Panc1 (cell line): ENCODE data around the gene SNX6. TPM values are rescaled to one million over a fixed set of nuclear protein-coding genes. Genes with fewer than 3 reads are reported as not detected.
A peak's percentile ranks its signal among the peaks of the same experiment; 100 is the strongest.
"Not testable (repeated sequence)": the region's sequence is repeated elsewhere in the genome, so short reads cannot be mapped to it uniquely, and the experiment has no call there.

ENCODE experiments used
- ATAC-seq: fragments of 200-7000 bp; cut with Tn5 transposase; 2 replicates; pipeline ENCODE4 v1.9.1; 2020; ENCODE audit warnings: mild to moderate bottlenecking, moderate library complexity
- BruUV-seq: library from RNA; stranded (reverse); fragments of 400-500 nt; replicated peaks from 2 replicates; lab custom pipeline; 2021; lab: Mats Ljungman, UMichigan
- CTCF ChIA-PET: fragments of 300-600 bp; sonication (Branson Sonifier 250); formaldehyde crosslinking; loops from one replicate; lab custom pipeline; 2022; ENCODE audit warnings: antibody characterized with exemption; lab: Charles Lee
- POLR2A ChIA-PET: fragments of 300-600 bp; sonication (Branson Sonifier 250); formaldehyde crosslinking; loops from one replicate; lab custom pipeline; 2022; ENCODE audit warnings: antibody characterized with exemption; lab: Charles Lee
- DNase-seq: peaks from one replicate; pipeline ENCODE4 v3.0.0-alpha.2; 2010; ENCODE audit warnings: low read depth, low spot score
- H3K27ac ChIP-seq: 2 replicates; pipeline ENCODE4 v1.5.1; 2011; ENCODE audit warnings: mild to moderate bottlenecking, low read length, inconsistent platforms
- H3K27me3 ChIP-seq: fragments of 200-500 bp; sonication (Bioruptor generic); 2 replicates; pipeline ENCODE4 v1.6.0; 2014; ENCODE audit warnings: low read length, inconsistent platforms; ENCODE audit not compliant: control insufficient read depth, insufficient read depth
- H3K36me3 ChIP-seq: fragments of 200-500 bp; sonication (Bioruptor generic); 2 replicates; pipeline ENCODE4 v1.5.1; 2014; ENCODE audit warnings: inconsistent platforms, mild to moderate bottlenecking, low read length, moderate library complexity; ENCODE audit not compliant: control insufficient read depth, insufficient read depth
- H3K4me1 ChIP-seq: 2 replicates; pipeline ENCODE4 v1.5.1; 2011; ENCODE audit warnings: inconsistent platforms, mild to moderate bottlenecking, low read length, moderate library complexity; ENCODE audit not compliant: control insufficient read depth, insufficient read depth
- H3K4me3 ChIP-seq, 2 experiments: 2 replicates each; pipeline ENCODE4 v1.5.1; 2011 to 2012; ENCODE audit warnings: low read depth in 2 of 2, low read length in 2 of 2, mild to moderate bottlenecking in 2 of 2, inconsistent platforms in 1 of 2, moderate library complexity in 1 of 2
- H3K9me3 ChIP-seq: fragments of 200-500 bp; sonication (Bioruptor generic); 2 replicates; pipeline ENCODE4 v1.5.1; 2014; ENCODE audit warnings: low read depth, mild to moderate bottlenecking, inconsistent platforms, low read length, moderate library complexity; ENCODE audit not compliant: control insufficient read depth, insufficient read depth
- CTCF ChIP-seq: fragments of 450-650 bp; IDR thresholded peaks from 2 replicates; pipeline ENCODE4 v1.5.1; 2017; ENCODE audit warnings: mild to moderate bottlenecking
- POLR2AphosphoS5 ChIP-seq: IDR thresholded peaks from 2 replicates; pipeline ENCODE4 v1.6.1; 2012; ENCODE audit warnings: mild to moderate bottlenecking, low read depth, low read length, moderate library complexity
- REST ChIP-seq, 2 experiments: IDR thresholded peaks; 2 replicates each; pipeline ENCODE4 v1.6.1; 2011 to 2012; ENCODE audit warnings: low read depth in 2 of 2, control low read depth in 1 of 2, low read length in 1 of 2, mild to moderate bottlenecking in 1 of 2, moderate library complexity in 1 of 2; ENCODE audit not compliant: insufficient read depth in 1 of 2
- SIN3A ChIP-seq: IDR thresholded peaks from 2 replicates; pipeline ENCODE4 v1.6.1; 2012; ENCODE audit warnings: low read depth, mild to moderate bottlenecking, low read length, moderate library complexity, borderline replicate concordance; ENCODE audit not compliant: insufficient read depth
- TCF7L2 ChIP-seq: IDR thresholded peaks from 2 replicates; pipeline ENCODE4 v1.6.1; 2011; ENCODE audit warnings: mild to moderate bottlenecking, low read depth, low read length, inconsistent platforms
- in situ Hi-C: cut with HindIII; loops from 2 replicates; pipeline ENCODE4 v1.10.0; 2016; ENCODE audit warnings: low sequenced_read_pairs, low pct_unique_long_range_greater_than_20kb
- intact Hi-C: fragments of 100-400 bp; cut with micrococcal nuclease; formaldehyde crosslinking; loops from one replicate; pipeline ENCODE4 v1.10.0; 2022; ENCODE audit not compliant: unreplicated experiment
- total RNA-seq: library from RNA; stranded (reverse); gene quantifications from one replicate; pipeline ENCODE4 v1.2.1, GENCODE V29; 2021; ENCODE audit not compliant: unreplicated experiment

The SNX6 gene
- total RNA-seq, 1 experiment from 2014 or later: 50.9 TPM

GRCh38 chr14:34539407-34540180, 90.4 kb downstream of the SNX6 start, which contains the start of gene EAPP:
Gene EAPP, minus strand, starts transcription at chr14:34539701. Its CDS starts 73 bp downstream, at chr14:34539628.
- in situ Hi-C loops (no loop called here), intact Hi-C loops (no loop called here)
- ChIA-PET POLR2A (no interaction called here), CTCF (no interaction called here)
- peak within 1 kb of the TSS; percentile 85 to 92 for H3K4me3 ChIP-seq
- DNase-seq: peak; percentile 69
- H3K36me3 ChIP-seq: peaks cover 5% of the 10 kb centered on the region; the same call in 1 of the 2 replicates
- TF ChIP-seq POLR2AphosphoS5 (peak; percentile 51; the same call in 1 of the 2 replicates), TCF7L2 (no peak), REST (IDR thresholded peaks at IDR 0.05; ENCODE audit: insufficient read depth in 1 of 2, low read depth in 2 of 2, low read length in 1 of 2) (no peak), SIN3A (peak; percentile 70; the same call in 1 of the 2 replicates), CTCF (no peak)
- peak within 1 kb of the TSS; percentile 90 for H3K27ac ChIP-seq
- no TSS peak for BruUV-seq
- no peaks in the 10 kb centered on the region for H3K27me3 ChIP-seq
- no peaks in the 10 kb centered on the region for H3K9me3 ChIP-seq
- ATAC-seq: peak; percentile 100
- 0 out of 2 replicates have a peak, but pooled peaks cover 4% of the 10 kb centered on the region for H3K4me1 ChIP-seq

GRCh38 chr14:34538871-34539406, 91.0 kb downstream of the SNX6 start:
- TF ChIP-seq CTCF: no peak
- no peak for TF ChIP-seq SIN3A
- no peak for TF ChIP-seq TCF7L2
- TF ChIP-seq REST (IDR thresholded peaks at IDR 0.05; ENCODE audit: insufficient read depth in 1 of 2, low read depth in 2 of 2, low read length in 1 of 2): no peak
- ChIA-PET POLR2A (no interaction called here), CTCF (no interaction called here)
- Histone ChIP-seq H3K4me3 (peak overlapping the region; percentile 85 to 92), H3K9me3 (no peaks in the 10 kb centered on the region), H3K4me1 (0 out of 2 replicates have a peak, but pooled peaks cover 4% of the 10 kb centered on the region), H3K36me3 (peaks cover 5% of the 10 kb centered on the region; the same call in 1 of the 2 replicates), H3K27me3 (no peaks in the 10 kb centered on the region), H3K27ac (peak overlapping the region; percentile 90)
- intact Hi-C loops (no loop called here), in situ Hi-C loops (no loop called here)
- TSS peak; percentile 90 for BruUV-seq
- DNase-seq: no peak
- ATAC-seq: no peak

- intact Hi-C loops, H3K9me3 ChIP-seq, H3K27me3 ChIP-seq, DNase-seq, in situ Hi-C loops, ATAC-seq, H3K4me1 ChIP-seq, H3K27ac ChIP-seq, POLR2A ChIA-PET, BruUV-seq, CTCF ChIA-PET, H3K36me3 ChIP-seq: not testable (repeated sequence)
- H3K4me3 ChIP-seq: peak overlapping the region; percentile 85 to 92
Observed at GRCh38 chr14:34538096-34538495, 91.9 kb downstream of the SNX6 start.
